ENCODE results near the gene MSMO1. TPM values are rescaled to one million over a fixed set of nuclear protein-coding genes. Genes with fewer than 3 reads are reported as not detected.

MSMO1 gene
- total RNA-seq, 1 experiment from 2014 or later: 72.9 TPM

DNA sequence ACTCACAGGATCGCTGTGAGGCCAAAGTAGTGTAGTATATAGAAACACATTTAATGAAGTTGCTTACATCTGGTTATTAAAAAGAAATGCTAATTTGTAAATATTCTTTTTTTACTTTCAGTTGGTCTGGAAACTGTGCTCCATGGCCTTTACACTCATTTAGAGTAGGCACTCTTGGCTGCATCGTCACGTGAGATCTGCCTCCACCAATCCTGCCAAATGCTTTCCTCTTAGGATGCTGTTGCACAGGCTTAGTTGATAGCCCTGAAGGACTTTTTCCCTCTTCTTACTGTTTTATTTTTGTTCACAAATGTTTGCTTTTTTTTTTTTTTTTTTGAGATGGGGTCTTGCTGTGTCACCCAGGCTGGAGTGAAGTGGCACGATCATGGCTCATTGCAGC lies 57.7 kb downstream of the MSMO1 start (continued):
- no peak for TF ChIP-seq ZNF425 (CRISPR knock-in tag; conservative IDR thresholded peaks at IDR 0.05)
- TF ChIP-seq EMX1 (CRISPR knock-in tag; IDR thresholded peaks at IDR 0.05): no peak
- TF ChIP-seq GTF2I (CRISPR knock-in tag; conservative IDR thresholded peaks at IDR 0.05): no peak

GRCh38 chr4:165386328-165386727 lies 58.9 kb downstream of the MSMO1 start:
- H3K4me1 Mint-ChIP-seq: peaks cover 15% of the 10 kb centered on the region
- no peaks in the 10 kb centered on the region for H3K27me3 Mint-ChIP-seq (ENCODE audit: low read depth)
- POLR2A ChIA-PET: no interaction called here

GRCh38 chr4:165388756-165389155 lies 61.3 kb downstream of the MSMO1 start:
- Mint-ChIP-seq H3K36me3 (no peaks in the 10 kb centered on the region), H3K27me3 (ENCODE audit: low read depth) (no peaks in the 10 kb centered on the region), H3K4me1 (peaks cover 6% of the 10 kb centered on the region), H3K4me3 (no peak overlapping the region), H3K9me3 (no peaks in the 10 kb centered on the region), H3K27ac (no peak overlapping the region)
- ATAC-seq (no peak), DNase-seq (ENCODE audit: low spot score) (no peak)
- POLR2A ChIA-PET: no interaction called here
- TF ChIP-seq ZNF425 (CRISPR knock-in tag; conservative IDR thresholded peaks at IDR 0.05): no peak
- no peak for TF ChIP-seq TCF7 (CRISPR knock-in tag; IDR thresholded peaks at IDR 0.05; ENCODE audit: low read depth)
- no peak for TF ChIP-seq HMGA2 (CRISPR knock-in tag; IDR thresholded peaks at IDR 0.05)
- CTCF ChIA-PET: no interaction called here

More at GRCh38 chr4:165386328-165386727, 58.9 kb downstream of the MSMO1 start:
- ATAC-seq (no peak), DNase-seq (ENCODE audit: low spot score) (no peak)
- CTCF ChIA-PET: no interaction called here
- H3K36me3 Mint-ChIP-seq: no peaks in the 10 kb centered on the region
- no peaks in the 10 kb centered on the region for H3K9me3 Mint-ChIP-seq
- no peak for TF ChIP-seq ZNF423 (CRISPR knock-in tag; IDR thresholded peaks at IDR 0.05)
- TF ChIP-seq, protein P1, sequence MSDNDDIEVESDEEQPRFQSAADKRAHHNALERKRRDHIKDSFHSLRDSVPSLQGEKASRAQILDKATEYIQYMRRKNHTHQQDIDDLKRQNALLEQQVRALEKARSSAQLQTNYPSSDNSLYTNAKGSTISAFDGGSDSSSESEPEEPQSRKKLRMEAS (CRISPR knock-in tag; IDR thresholded peaks at IDR 0.05): no peak
- TF ChIP-seq KAT7 (CRISPR knock-in tag; IDR thresholded peaks at IDR 0.05; ENCODE audit: borderline replicate concordance): no peak
- no peak for TF ChIP-seq CREM (CRISPR knock-in tag; IDR thresholded peaks at IDR 0.05)
- no peak for TF ChIP-seq NFATC4 (CRISPR knock-in tag; IDR thresholded peaks at IDR 0.05)
- no peak for TF ChIP-seq FOXP4 (CRISPR knock-in tag; IDR thresholded peaks at IDR 0.05)
- TF ChIP-seq NFYB (CRISPR knock-in tag; conservative IDR thresholded peaks at IDR 0.05; ENCODE audit: low read depth): no peak
- TF ChIP-seq, protein P2, sequence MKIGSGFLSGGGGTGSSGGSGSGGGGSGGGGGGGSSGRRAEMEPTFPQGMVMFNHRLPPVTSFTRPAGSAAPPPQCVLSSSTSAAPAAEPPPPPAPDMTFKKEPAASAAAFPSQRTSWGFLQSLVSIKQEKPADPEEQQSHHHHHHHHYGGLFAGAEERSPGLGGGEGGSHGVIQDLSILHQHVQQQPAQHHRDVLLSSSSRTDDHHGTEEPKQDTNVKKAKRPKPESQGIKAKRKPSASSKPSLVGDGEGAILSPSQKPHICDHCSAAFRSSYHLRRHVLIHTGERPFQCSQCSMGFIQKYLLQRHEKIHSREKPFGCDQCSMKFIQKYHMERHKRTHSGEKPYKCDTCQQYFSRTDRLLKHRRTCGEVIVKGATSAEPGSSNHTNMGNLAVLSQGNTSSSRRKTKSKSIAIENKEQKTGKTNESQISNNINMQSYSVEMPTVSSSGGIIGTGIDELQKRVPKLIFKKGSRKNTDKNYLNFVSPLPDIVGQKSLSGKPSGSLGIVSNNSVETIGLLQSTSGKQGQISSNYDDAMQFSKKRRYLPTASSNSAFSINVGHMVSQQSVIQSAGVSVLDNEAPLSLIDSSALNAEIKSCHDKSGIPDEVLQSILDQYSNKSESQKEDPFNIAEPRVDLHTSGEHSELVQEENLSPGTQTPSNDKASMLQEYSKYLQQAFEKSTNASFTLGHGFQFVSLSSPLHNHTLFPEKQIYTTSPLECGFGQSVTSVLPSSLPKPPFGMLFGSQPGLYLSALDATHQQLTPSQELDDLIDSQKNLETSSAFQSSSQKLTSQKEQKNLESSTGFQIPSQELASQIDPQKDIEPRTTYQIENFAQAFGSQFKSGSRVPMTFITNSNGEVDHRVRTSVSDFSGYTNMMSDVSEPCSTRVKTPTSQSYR (CRISPR knock-in tag; IDR thresholded peaks at IDR 0.05): no peak
- no peak for TF ChIP-seq TEAD1 (CRISPR knock-in tag; IDR thresholded peaks at IDR 0.05)
- H3K27ac Mint-ChIP-seq: no peak overlapping the region
- H3K4me3 Mint-ChIP-seq: no peak overlapping the region

Small RNAs within 50 kb of the gene (microRNA-seq; reads per million reads assigned to microRNA genes)
- gene MIR578 (ENCODE audit: borderline number of aligned reads): not detected

Other genes with a start within 250 kb of the MSMO1 start
- 10.5 to 11.2 TPM (median 11.0 TPM) in 3 replicates for gene TMEM192, start 214.8 kb upstream of the MSMO1 start, total RNA-seq (2021)
- gene KLHL2, start 120.1 kb upstream of the MSMO1 start, total RNA-seq (2021): 9.8 to 12.4 TPM (median 10.8 TPM) in 3 replicates
- gene CPE, start 51.3 kb downstream of the MSMO1 start, total RNA-seq (2021): 9.2 to 12.4 TPM (median 10.9 TPM) in 3 replicates

Data from WTC11 (cell line).